Kidney epithelial cell (primary cell): Measurements from ENCODE around the gene FAM234B. TPM values are rescaled to one million over a fixed set of nuclear protein-coding genes. Genes with fewer than 3 reads are reported as not detected.

ENCODE experiments used
- DNase-seq: peaks from one replicate; pipeline ENCODE4 v3.0.0-alpha.2; 2010; ENCODE audit warnings: low read depth
- H3K27me3 ChIP-seq: 2 replicates; pipeline ENCODE4 v1.6.0; 2011; ENCODE audit warnings: low read length; ENCODE audit not compliant: control insufficient read depth, insufficient read depth
- H3K36me3 ChIP-seq: 2 replicates; pipeline ENCODE4 v1.5.1; 2011; ENCODE audit warnings: low read length; ENCODE audit not compliant: control insufficient read depth, insufficient read depth
- H3K4me3 ChIP-seq: 2 replicates; pipeline ENCODE4 v1.5.1; 2011; ENCODE audit warnings: low read depth, mild to moderate bottlenecking, control low read depth, low read length
- total RNA-seq: library from RNA; depleted of rRNA; stranded (reverse); fragments of >200 nt; gene quantifications from 2 replicates; pipeline ENCODE4 v1.2.3, GENCODE V29; 2015
- TF ChIP-seq, protein P1 (sequence below): IDR thresholded peaks from 2 replicates; pipeline ENCODE4 v1.5.1; 2011; ENCODE audit warnings: mild to moderate bottlenecking, moderate library complexity, low read length, control low read depth, inconsistent platforms; ENCODE audit not compliant: insufficient read depth, poor library complexity, severe bottlenecking

The FAM234B gene
- total RNA-seq, 1 donor from 2014 or later, result 5.0 TPM

DNA sequence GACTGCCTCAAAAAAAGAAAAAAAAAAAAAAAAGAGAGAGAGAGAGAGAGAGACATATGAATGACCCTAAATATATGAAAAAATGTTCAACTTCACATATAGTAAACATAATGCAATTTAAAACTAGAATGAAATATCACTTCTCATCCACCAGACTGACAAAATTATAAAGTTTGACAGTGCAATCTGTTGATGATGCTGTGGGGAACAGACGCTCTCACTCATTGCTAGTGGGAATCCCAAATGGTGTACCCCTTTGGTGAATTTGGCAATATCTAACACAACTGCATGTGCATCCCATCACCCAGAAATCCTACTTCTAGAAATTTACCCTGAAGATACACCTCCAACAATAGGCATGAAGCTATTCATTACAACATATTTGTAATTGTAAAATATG lies 61.6 kb downstream of the FAM234B start:
- Histone ChIP-seq H3K27me3 (no peaks in the 10 kb centered on the region), H3K36me3 (no peaks in the 10 kb centered on the region), H3K4me3 (no peak overlapping the region)
- TF ChIP-seq, protein P1, sequence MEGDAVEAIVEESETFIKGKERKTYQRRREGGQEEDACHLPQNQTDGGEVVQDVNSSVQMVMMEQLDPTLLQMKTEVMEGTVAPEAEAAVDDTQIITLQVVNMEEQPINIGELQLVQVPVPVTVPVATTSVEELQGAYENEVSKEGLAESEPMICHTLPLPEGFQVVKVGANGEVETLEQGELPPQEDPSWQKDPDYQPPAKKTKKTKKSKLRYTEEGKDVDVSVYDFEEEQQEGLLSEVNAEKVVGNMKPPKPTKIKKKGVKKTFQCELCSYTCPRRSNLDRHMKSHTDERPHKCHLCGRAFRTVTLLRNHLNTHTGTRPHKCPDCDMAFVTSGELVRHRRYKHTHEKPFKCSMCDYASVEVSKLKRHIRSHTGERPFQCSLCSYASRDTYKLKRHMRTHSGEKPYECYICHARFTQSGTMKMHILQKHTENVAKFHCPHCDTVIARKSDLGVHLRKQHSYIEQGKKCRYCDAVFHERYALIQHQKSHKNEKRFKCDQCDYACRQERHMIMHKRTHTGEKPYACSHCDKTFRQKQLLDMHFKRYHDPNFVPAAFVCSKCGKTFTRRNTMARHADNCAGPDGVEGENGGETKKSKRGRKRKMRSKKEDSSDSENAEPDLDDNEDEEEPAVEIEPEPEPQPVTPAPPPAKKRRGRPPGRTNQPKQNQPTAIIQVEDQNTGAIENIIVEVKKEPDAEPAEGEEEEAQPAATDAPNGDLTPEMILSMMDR, result no peak
- no peak for DNase-seq

DNA sequence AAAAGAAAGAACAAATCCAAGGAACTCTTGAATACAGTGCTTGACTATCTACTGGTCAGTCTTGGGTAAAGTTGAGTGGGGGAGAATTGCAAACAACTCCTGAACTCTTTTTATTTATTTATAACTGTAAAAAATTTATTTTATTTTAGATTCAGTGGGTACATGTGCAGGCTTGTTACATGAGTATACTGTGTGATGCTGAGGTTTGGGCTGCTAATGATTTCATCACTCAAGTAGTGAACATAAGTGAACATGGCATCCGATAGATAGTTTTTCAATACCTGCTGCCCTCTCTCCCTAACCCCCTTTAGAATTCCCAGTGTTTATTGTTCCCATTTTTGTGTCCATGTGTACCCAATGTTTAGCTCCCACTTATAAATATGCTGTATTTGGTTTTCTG lies 62.5 kb downstream of the FAM234B start:
- TF ChIP-seq, protein P1, result no peak
- no peak for DNase-seq
- Histone ChIP-seq H3K27me3 (no peaks in the 10 kb centered on the region), H3K4me3 (no peak overlapping the region), H3K36me3 (no peaks in the 10 kb centered on the region)

DNA sequence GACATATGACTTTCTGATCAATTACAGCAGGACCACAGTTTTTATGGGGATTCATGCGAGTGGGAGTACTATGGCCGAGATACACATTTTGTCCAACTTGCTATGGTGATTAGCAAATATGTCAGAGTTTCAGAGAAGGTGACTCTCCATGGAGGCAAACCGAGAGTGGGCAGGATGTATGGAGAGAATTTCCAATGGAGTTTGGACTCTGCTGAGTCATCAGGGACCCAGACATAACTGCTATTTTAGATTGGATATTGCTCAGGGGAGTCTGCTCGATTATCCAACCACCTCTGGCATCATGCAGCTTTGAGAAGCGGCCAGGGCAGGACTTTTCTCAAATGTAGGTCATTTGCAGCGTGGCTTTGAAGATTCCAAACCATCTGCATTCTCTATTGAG lies 68.8 kb downstream of the FAM234B start:
- TF ChIP-seq, protein P1, result no peak
- no peaks in the 10 kb centered on the region for H3K36me3 ChIP-seq
- no peak for DNase-seq
- no peaks in the 10 kb centered on the region for H3K27me3 ChIP-seq
- no peak overlapping the region for H3K4me3 ChIP-seq

DNA sequence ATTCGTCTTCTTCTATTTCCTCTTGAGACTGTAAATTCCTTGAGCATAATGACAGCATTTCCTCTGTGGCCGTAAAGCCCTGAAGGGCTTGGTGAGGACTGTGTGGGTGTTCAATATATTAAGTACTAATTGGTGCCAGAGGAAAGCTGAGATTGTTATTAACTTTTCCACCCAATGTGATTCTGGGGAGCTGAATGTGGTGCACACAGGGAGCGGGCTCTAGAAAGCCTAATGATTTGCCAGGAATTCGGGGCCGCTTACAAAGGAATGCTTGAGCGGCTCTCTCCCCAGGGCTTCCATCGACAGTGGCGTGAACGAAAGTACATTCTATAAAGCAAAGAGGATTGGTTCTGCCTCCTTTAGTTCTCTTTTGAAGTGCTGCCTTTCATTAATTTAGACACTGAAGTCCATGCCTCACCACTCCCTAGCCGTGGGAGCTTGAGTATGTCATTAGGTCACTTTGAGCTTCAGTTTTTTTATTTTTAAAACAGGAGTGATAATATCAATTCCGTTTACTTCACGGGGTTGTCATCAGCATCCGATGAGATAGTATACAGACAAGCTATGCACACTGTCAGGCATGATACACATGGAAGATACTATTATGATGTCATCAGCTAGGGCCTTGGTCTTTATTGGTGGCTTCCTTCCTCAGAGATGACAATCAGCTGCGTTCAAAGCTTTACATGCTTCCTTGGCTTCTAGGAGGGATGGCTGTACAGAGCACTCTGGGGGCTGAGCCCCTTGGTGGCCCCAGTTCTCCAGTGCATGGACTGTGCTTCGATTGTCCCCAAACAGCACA lies 70.3 kb downstream of the FAM234B start:
- Histone ChIP-seq H3K36me3 (no peaks in the 10 kb centered on the region), H3K4me3 (no peak overlapping the region), H3K27me3 (no peaks in the 10 kb centered on the region)
- DNase-seq, result no peak
- TF ChIP-seq, protein P1, result no peak

DNA sequence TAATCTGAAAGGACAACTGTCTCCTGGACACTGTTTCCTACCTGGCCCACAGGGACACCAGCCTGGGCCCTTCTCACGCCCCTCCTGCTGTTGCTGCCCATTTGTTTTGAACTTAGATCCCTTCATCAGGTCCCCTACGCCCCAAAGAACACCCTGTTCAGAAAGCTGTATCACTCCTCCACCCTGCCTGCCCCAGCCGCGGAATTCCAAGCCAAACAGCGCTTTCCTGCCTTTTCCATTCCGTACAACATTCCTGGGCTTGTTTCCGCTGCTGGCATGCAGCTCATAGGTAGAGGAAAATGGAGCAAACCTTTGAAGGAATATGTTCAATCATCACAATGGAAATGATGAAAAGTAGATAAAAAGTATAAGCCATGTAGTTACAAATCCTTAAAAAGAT lies 72.1 kb downstream of the FAM234B start:
- DNase-seq, result no peak
- Histone ChIP-seq H3K36me3 (no peaks in the 10 kb centered on the region), H3K4me3 (no peak overlapping the region), H3K27me3 (no peaks in the 10 kb centered on the region)
- TF ChIP-seq, protein P1, result no peak

DNA sequence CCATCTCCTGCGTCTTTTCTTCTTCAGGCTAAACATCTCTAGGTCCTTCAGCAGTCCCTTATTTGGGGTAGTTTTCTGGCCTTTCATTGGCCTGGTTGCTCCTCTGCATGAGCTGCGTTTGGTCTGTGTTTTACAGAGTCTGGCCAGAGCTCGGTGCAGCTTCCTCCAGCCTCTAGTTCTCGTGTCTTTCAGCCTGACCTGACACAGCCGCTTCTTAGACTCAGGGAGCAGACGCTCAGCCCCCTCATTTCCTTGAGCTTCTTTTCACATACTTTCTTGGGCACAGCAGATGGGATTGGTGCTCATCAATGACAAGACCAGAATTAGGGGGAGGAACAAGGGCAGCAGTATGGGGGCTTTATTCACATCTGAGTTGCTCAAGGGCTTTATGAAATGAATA lies 72.8 kb downstream of the FAM234B start:
- Histone ChIP-seq H3K27me3 (no peaks in the 10 kb centered on the region), H3K36me3 (no peaks in the 10 kb centered on the region), H3K4me3 (no peak overlapping the region)
- no peak for DNase-seq
- TF ChIP-seq, protein P1, result no peak
